AG09319 (cell line): ENCODE data around the gene MIF.

Experiments
- DNase-seq: peaks from one replicate; pipeline ENCODE4 v3.0.0-alpha.2; 2010; ENCODE audit warnings: low read depth; ENCODE audit errors: extremely low read depth
- CTCF ChIP-seq: IDR thresholded peaks from 2 replicates; pipeline ENCODE4 v1.5.1; 2011; ENCODE audit warnings: low read depth, mild to moderate bottlenecking, inconsistent platforms, low read length, moderate library complexity

Gene MIF

GRCh38 chr22:23908587-23909205, 14.5 kb downstream of the MIF start:
- TF ChIP-seq CTCF, result no peak
- no peak for DNase-seq

GRCh38 chr22:23909296-23909898, 15.2 kb downstream of the MIF start:
- no peak for TF ChIP-seq CTCF
- DNase-seq, result no peak

GRCh38 chr22:23910496-23911190, 16.5 kb downstream of the MIF start:
- no peak for DNase-seq
- TF ChIP-seq CTCF, result no peak

- no peak for TF ChIP-seq CTCF
- DNase-seq, result no peak
These were observed 17.3 kb downstream of the MIF start for GRCh38 chr22:23911318-23911980.

- TF ChIP-seq CTCF, result no peak
- DNase-seq, result no peak
These were observed 18.2 kb downstream of the MIF start for GRCh38 chr22:23912293-23912903.

GRCh38 chr22:23913306-23913660, 19.1 kb downstream of the MIF start:
- DNase-seq, result no peak
- TF ChIP-seq CTCF, result no peak
